Gastroesophageal sphincter (tissue), 4 donors: ENCODE measurements around the gene WDR70. TPM values are rescaled to one million over a fixed set of nuclear protein-coding genes. Genes with fewer than 3 reads are reported as not detected.

Experiments
- ATAC-seq: fragments of 150-250 bp; one replicate; pipeline ENCODE4 v1.9.1; 2016; ENCODE audit warnings: mild to moderate bottlenecking, moderate library complexity
- H3K27ac ChIP-seq, 4 donors: fragments of 200-600 bp; sonication (generic) in 3 of 4; 1 replicate in 3 of 4; 2 replicates in 1 of 4; pipeline ENCODE4 v1.5.1; 2016 to 2019
- H3K27me3 ChIP-seq: fragments of 200-600 bp; sonication (generic); one replicate; pipeline ENCODE4 v1.5.1; 2019
- H3K36me3 ChIP-seq, 2 donors: fragments of 200-600 bp; sonication (generic); one replicate each; pipeline ENCODE4 v1.5.1; 2019; ENCODE audit warnings: control low read depth in 1 of 2
- H3K4me1 ChIP-seq, 3 donors: fragments of 200-600 bp; sonication (generic); 1 replicate in 2 of 3; 2 replicates in 1 of 3; pipeline ENCODE4 v1.5.1; 2016 to 2019; ENCODE audit warnings: control low read depth in 2 of 3
- H3K4me3 ChIP-seq, 2 donors: fragments of 200-600 bp; sonication (generic); one replicate each; pipeline ENCODE4 v1.5.1; 2019; ENCODE audit warnings: mild to moderate bottlenecking in 1 of 2, moderate library complexity in 1 of 2
- H3K9me3 ChIP-seq, 3 donors: fragments of 200-600 bp; sonication (generic); one replicate each; pipeline ENCODE4 v1.5.1; 2017 to 2019; ENCODE audit warnings: control low read depth in 2 of 3
- EP300 ChIP-seq: sonication (generic); formaldehyde crosslinking; IDR thresholded peaks from one replicate; pipeline ENCODE4 v1.6.1; 2017; ENCODE audit warnings: antibody characterized with exemption, mild to moderate bottlenecking
- POLR2A ChIP-seq, 2 donors: fragments of 450-650 bp; IDR thresholded peaks; one replicate each; pipeline ENCODE4 v1.6.1; 2017; ENCODE audit warnings: antibody characterized with exemption in 2 of 2, mild to moderate bottlenecking in 2 of 2, moderate library complexity in 1 of 2
- POLR2AphosphoS5 ChIP-seq: sonication (generic); formaldehyde crosslinking; IDR thresholded peaks from one replicate; pipeline ENCODE4 v1.6.1; 2017; ENCODE audit warnings: antibody characterized with exemption
- WGBS, 2 donors: methylation state at CpG; one replicate each; pipeline ENCODE4 v1.1.5; 2018; ENCODE audit warnings: low coverage in 1 of 2; 5-methylcytosine and 5-hydroxymethylcytosine counted together
- total RNA-seq, 4 donors: library from RNA; depleted of rRNA; stranded (reverse); fragments of >200 nt; gene quantifications; one replicate each; pipeline ENCODE4 v1.1.0, GENCODE V29; 2016
- TF ChIP-seq, protein P1 (sequence below), 4 experiments: fragments of 200-600 bp in 2 of 4; fragments of 450-650 bp in 2 of 4; sonication (generic) in 1 of 4; IDR thresholded peaks; one replicate each; pipeline ENCODE4 v1.5.1; 2017 to 2019; ENCODE audit warnings: antibody characterized with exemption in 4 of 4, mild to moderate bottlenecking in 2 of 4, moderate library complexity in 2 of 4

The WDR70 gene
- total RNA-seq, 4 donors from 2014 or later = 15.5 to 24.3 (median 22.2) TPM

DNA sequence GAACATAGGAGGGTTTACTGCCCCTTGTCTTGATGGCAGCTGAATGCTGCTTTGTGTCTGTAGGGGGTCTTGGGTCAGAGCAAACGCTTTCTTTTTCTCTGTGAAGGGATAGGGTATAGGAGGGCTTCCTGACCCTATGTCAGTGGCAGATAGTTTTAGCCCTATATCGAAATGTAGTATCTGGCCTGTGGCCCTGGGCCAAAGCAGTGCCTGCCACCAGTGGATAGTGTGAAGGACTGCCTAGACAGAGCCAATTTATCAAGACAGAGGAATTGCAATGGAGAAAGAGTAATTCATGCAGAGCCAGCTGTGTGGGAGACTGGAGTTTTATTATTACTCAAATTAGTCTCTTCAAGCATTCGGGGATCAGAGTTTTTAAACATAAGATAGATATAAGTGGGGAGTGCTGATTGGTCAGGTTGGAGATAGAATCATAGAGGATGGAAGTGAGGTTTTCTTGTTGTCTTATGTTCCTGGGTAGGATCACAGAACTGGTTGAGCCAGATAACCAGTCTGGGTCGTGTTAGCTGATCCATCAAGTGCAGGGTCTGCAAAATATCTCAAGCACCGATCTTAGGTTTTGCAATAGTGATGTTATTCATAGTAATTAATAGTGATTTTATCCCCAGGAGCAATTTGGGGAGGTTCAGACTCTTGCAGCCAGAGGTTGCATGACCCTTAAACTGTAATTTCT is 282.3 kb downstream of the WDR70 start:
- Histone ChIP-seq H3K4me1 (peaks cover 5 to 43% (median 5%) of the 10 kb centered on the region in 3 donors), H3K27me3 (no peaks in the 10 kb centered on the region), H3K36me3 (no peaks in the 10 kb centered on the region), H3K9me3 (no peaks in the 10 kb centered on the region), H3K4me3 (no peak overlapping the region), H3K27ac (no peak overlapping the region)
- TF ChIP-seq POLR2A (IDR thresholded peaks at IDR 0.05) (no peak), POLR2AphosphoS5 (no peak), EP300 (no peak)
- TF ChIP-seq, protein P1, sequence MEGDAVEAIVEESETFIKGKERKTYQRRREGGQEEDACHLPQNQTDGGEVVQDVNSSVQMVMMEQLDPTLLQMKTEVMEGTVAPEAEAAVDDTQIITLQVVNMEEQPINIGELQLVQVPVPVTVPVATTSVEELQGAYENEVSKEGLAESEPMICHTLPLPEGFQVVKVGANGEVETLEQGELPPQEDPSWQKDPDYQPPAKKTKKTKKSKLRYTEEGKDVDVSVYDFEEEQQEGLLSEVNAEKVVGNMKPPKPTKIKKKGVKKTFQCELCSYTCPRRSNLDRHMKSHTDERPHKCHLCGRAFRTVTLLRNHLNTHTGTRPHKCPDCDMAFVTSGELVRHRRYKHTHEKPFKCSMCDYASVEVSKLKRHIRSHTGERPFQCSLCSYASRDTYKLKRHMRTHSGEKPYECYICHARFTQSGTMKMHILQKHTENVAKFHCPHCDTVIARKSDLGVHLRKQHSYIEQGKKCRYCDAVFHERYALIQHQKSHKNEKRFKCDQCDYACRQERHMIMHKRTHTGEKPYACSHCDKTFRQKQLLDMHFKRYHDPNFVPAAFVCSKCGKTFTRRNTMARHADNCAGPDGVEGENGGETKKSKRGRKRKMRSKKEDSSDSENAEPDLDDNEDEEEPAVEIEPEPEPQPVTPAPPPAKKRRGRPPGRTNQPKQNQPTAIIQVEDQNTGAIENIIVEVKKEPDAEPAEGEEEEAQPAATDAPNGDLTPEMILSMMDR (IDR thresholded peaks at IDR 0.05) = no peak
- no peak for ATAC-seq
- 13 to 56% methylated on average over 3 to 5 of the region's 5 CpGs for WGBS, 2 donors

DNA sequence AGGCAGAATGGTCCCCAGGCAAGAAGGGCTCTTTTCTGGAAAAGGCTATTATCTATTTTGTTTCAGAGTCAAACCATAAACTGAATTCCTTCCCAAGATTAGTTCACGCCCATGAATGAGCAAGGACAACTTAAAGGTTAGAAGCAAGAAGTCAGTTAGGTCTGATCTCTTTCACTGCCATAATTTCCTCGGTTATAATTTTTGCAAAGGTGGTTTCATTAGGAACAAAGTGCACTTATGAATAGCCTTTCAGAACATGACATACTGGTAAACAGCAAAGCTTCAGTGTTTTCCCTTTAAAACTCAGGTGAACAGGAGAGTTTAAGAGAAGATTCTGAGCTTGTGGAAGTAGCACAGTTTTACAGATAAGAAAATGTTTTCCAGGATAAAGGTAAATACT is 282.8 kb downstream of the WDR70 start:
- ATAC-seq = no peak
- Histone ChIP-seq H3K36me3 (no peaks in the 10 kb centered on the region), H3K4me3 (no peak overlapping the region), H3K27me3 (no peaks in the 10 kb centered on the region), H3K4me1 (peaks cover 5 to 49% (median 5%) of the 10 kb centered on the region in 3 donors), H3K9me3 (no peaks in the 10 kb centered on the region), H3K27ac (no peak overlapping the region)
- TF ChIP-seq POLR2AphosphoS5 (no peak), POLR2A (IDR thresholded peaks at IDR 0.05) (no peak), EP300 (no peak)
- TF ChIP-seq, protein P1 (IDR thresholded peaks at IDR 0.05) = no peak
- WGBS, 2 donors = 29 to 40% methylated on average over 1 to 2 of the region's 2 CpGs

DNA sequence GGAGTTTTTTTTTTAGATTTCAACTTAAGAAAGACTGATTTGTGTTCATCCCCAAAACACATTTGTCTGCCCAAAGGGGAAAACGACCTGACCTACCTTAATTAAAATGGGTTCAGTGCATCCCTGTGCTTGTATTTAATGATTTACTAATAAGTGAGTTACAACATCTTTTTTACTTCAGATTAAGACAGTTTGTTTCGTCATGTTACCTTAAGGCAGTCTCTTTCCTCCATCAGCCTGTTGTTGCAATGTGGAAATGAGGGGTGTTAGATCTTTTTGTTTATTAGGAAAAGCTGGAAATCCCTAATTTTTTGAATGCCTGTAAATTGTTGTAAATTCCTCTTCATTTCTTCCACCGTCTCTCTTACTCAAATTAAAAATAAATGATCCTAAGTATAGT is 283.2 kb downstream of the WDR70 start:
- H3K4me3 ChIP-seq = no peak overlapping the region
- ATAC-seq = no peak
- H3K36me3 ChIP-seq = no peaks in the 10 kb centered on the region
- TF ChIP-seq, protein P1 (IDR thresholded peaks at IDR 0.05) = no peak
- TF ChIP-seq POLR2AphosphoS5 (no peak), EP300 (no peak), POLR2A (IDR thresholded peaks at IDR 0.05) (no peak)
- no peaks in the 10 kb centered on the region for H3K27me3 ChIP-seq
- peaks cover 5 to 53% (median 5%) of the 10 kb centered on the region in 3 donors for H3K4me1 ChIP-seq
- 57 to 69% methylated on average over 3 of the region's 3 CpGs for whole genome bisulfite sequencing, 2 donors
- H3K9me3 ChIP-seq = no peaks in the 10 kb centered on the region
- H3K27ac ChIP-seq = no peak overlapping the region

DNA sequence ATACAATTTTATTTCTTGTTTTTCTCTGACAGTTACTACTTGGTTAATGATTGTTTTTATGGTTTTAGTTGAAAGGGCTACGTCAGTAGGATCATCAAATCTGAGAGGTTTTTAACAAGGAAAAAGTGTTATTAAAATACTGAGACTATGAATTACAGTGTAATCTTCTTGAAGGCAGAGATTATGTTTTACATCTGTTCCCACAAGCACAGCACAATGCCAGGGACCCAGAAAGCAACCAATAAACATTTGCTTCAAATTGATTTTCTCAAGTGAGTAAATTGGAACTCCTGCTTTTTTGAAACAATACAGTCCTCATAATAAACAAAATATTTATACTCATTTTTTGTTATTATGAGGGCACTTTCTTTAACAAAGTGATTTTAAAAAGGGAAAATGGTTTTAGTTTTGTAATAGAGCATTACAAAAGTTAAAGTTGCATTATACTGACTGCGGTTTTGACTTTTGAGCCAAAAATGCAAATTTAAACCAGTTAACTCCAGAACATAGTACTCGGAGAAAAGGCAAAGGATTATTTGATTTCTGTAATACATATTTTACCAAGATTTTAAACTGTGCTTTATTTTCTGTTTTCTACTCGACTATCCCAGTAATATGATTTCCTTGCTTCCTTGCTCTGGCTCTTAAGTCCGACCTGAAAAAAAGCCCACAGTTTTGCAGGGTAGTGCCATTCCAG is 283.8 kb downstream of the WDR70 start:
- no peak for TF ChIP-seq EP300
- TF ChIP-seq POLR2AphosphoS5 = no peak
- TF ChIP-seq, protein P1 (IDR thresholded peaks at IDR 0.05) = no peak
- TF ChIP-seq POLR2A (IDR thresholded peaks at IDR 0.05) = no peak
- WGBS, 2 donors = 49 to 57% methylated on average over 5 of the region's 5 CpGs
- Histone ChIP-seq H3K36me3 (no peaks in the 10 kb centered on the region), H3K4me1 (peaks cover 5 to 58% (median 5%) of the 10 kb centered on the region in 3 donors), H3K27me3 (no peaks in the 10 kb centered on the region), H3K4me3 (no peak overlapping the region), H3K9me3 (no peaks in the 10 kb centered on the region), H3K27ac (no peak overlapping the region)
- ATAC-seq = no peak

DNA sequence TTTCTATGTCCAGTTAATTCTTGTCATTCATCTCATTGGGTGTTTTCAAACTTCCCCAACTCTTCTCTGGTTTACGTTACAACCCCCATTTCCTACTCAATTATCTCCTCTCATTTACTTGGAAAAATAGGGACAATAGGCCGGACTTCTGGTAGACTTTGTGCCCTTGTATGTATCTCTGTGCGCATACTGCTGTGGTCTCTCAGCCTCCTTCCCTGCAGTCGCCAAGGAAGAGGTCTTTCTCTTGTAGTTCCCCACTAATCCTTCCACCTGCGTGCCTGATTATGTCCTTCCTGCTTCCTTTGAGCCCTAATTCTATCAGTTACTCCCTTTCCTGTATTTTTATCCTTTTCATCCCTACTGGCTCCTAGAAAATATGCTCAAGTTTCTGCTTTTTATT is 284.4 kb downstream of the WDR70 start:
- 73 to 89% methylated on average over 2 to 5 of the region's 5 CpGs for WGBS, 2 donors
- Histone ChIP-seq H3K36me3 (no peaks in the 10 kb centered on the region), H3K4me3 (no peak overlapping the region), H3K9me3 (no peaks in the 10 kb centered on the region), H3K4me1 (peaks cover 5 to 63% (median 5%) of the 10 kb centered on the region in 3 donors), H3K27me3 (no peaks in the 10 kb centered on the region), H3K27ac (no peak overlapping the region)
- ATAC-seq = no peak
- TF ChIP-seq POLR2AphosphoS5 (no peak), EP300 (no peak)
- TF ChIP-seq, protein P1 (IDR thresholded peaks at IDR 0.05) = no peak
